NCI-H2196 treated with DMSO at 0.1 percent for 48 hours (cell line): ENCODE results near the gene RPL32.
"Not testable (repeated sequence)": the region's sequence is repeated elsewhere in the genome, so short reads cannot be mapped to it uniquely, and the experiment has no call there.

Source experiments
- DNase-seq: peaks from one replicate; lab custom pipeline; 2025; ENCODE audit not compliant: unreplicated experiment; lab: John Stamatoyannopoulos, UW

RPL32 gene

DNA sequence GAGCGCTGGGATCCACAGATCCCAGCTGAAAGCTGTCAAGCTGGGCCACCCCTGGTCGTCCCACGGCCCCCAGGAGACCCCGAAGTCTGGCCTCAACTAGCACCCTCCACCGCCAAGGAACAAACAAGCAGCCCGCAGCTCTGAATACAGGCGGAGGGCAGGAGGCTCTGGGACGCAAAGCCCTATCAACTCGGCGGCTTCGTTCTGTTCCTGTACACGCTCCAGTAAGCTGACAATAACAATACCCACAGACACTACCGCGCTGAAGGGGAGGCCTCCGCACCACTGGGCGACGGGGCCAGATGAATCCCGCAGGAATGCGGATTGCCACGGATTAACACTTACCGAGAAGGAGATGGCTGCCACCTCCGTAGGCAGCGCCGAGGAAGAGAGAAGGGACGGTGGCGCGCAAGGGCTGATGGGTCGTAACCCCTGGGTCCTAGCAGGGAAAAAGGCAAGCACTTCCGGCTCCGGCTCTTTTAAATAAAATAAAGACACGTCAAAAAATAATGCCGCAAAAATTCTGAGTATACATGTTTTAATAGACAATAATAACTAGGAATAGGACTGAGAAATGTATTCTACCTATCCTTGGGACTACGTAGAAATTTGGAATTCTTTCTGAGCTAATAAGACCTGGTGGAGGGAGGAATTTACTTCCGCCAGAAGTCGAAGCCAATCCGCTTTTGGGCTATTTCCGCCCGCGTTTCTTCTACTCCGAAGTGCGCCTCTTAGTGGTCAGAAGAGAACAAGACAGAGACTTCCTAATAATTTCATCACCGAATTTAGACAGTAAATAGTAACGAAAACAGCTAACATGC is at the start of gene RPL32:
RPL32 (minus strand) TSS at position 417 of the 821 bp plus-strand sequence. CDS start 1,328 bp downstream, outside the sequence.
- peak; percentile 85 for DNase-seq

DNA sequence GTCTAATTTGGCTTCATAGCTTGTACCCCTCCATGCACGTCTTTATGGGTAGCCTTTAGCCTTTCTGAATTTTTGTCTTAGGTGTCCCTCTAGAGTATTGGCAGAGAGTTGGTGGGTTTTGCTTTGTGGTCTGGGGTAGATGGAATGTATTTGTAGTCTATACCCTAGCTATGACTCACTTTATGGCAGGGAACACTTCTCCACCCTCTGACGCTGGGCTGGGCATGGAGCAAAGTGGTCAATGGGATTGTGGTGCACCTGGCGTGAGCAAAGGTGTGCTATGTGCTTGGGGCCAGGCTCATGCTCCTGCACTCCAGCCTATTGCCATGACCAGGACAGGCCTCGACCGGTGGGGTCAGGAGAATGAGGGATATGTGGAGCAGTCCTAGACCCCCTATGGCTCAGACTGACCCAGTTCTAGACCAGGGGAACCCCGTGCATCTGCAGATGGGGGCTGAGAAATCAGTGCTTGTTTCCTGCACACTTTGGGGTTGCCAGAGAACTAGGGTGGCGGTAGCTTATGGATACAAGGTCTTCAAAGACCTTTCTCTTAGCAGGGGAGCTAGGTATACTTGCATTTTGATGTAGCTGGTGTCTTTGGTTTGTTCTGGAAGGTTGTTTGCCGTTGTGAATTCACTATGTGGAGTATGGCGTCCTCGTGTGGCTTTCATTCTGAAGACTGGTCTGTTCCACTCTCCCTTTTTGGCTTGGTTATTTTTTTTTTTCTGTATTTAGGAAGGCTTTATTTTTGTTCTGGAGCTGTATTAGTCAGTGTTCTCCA is 49.4 kb upstream of the RPL32 start:
- no peak for DNase-seq

DNA sequence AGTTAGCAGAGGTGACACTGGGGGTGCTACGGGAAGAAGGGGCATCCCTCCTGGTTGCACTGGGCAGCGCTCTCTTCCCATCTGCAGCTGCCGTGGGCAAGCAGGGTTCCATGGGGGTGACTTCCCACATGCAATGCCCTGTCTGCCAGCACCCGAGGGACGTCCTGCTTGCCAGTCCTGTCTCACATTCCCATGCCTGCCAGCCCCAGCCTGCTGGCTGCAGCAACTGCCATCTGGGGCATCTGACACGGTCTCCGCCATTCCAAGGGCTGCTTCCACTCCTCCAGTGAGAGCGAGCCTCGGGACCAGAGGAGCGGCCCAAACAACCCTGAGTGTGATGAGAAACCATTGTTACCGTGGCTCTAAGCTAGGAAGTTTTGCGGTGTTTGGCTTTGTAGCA is 45.4 kb upstream of the RPL32 start:
- no peak for DNase-seq

DNA sequence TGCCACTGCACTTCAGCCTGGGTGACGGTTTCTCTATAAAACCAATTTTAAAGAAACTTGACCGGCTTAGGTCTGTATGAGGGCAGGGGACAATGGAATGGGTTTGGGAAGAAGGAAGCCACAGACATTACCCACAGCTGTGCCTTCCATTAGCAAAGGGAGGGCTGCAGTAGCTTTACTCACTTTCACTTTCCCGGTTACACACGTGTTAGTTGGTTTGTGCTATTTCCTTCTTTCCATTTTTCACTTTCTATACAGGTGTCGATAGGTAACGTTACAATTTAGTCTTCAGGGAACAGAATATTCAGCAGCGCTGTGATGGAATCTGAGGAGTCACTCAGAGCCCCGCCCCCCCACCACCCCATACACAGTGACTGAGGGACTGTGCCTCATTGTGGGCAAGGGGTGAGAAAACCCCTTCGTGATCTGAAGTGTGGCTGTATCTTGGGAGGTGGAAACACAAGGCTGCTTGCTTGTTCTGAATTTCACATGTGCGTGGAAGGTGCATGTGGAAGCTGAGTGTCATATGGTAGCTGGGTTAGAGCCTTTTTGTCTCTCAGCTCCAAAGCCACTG is 44.8 kb upstream of the RPL32 start:
- no peak for DNase-seq

DNA sequence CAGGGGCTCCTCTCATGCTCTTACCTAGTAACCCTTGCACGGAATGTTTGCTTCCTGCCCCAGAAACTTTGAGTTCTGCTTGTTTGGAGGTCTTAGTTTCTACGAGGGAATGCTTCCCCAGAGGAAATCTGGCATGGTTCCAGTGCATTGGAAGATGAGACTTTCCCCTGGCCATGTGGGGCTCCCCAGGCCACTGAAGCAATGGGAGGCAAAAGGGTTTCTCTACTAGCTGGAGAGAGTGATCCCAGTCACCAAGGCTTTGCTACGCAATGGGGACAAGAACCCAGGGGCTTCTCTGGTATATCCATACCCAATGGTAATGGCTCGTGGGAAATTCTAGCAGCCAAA is 44.2 kb upstream of the RPL32 start:
- no peak for DNase-seq

DNA sequence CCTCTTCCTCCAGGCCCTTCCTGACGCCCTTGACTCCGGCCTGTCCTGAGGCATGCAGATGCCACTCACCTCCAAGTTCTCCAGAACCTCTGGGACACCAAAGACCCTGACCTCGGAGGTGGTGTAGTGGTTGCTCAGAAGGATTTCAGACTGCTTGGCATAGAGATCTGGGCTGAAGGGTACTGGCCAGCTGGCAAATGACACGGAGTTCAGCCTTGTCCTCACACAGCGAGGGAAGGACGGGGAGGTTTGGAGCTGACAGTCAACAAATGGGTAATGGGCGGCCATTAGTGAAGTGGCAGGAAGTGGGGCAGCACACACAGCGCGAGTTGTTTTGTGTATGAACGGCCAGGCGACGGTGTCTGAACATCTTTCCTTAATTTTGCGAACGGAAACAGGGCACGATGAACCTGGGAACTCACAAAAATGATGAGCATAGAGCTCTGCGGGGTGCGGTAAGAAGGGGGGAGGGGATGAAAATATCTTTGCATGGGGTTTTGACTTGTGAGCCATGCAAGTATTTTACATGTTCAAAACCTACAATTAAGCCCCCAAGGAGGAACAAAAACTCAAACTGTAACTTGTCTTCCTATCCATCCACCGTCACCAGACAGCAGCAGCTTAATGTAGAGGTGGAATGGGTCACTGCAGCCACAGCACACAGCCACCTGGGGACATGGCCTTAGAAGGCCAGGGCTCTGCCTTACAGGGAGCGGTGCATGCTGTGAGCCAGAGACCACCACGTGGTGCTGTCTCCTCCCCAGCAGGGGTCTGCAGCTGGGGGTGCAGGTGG is 43.6 kb upstream of the RPL32 start:
- DNase-seq: no peak

DNA sequence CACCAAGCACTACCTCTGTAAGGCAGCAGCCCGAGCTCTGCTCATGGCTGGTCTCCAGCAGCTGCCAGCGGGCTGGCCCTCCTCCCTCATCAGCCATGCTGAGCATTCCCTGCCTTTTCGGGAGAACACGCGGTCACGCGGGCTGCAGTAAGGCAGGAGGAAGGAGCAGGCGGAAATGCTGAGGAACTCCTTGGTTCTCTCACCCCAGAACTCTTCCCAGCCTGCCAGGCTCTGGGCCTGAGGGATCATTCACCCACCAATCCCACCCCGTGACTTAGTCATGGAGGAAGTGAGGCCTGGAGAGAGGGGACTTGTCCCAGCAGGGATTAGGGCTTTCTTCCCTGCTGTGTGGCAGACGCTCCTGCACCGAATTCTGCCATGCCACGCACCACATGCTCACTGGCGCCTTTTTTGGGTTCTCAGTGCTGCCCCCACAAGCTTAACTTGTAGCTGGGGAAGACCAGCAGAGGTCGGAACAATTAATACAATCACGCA is 42.9 kb upstream of the RPL32 start:
- no peak for DNase-seq

DNA sequence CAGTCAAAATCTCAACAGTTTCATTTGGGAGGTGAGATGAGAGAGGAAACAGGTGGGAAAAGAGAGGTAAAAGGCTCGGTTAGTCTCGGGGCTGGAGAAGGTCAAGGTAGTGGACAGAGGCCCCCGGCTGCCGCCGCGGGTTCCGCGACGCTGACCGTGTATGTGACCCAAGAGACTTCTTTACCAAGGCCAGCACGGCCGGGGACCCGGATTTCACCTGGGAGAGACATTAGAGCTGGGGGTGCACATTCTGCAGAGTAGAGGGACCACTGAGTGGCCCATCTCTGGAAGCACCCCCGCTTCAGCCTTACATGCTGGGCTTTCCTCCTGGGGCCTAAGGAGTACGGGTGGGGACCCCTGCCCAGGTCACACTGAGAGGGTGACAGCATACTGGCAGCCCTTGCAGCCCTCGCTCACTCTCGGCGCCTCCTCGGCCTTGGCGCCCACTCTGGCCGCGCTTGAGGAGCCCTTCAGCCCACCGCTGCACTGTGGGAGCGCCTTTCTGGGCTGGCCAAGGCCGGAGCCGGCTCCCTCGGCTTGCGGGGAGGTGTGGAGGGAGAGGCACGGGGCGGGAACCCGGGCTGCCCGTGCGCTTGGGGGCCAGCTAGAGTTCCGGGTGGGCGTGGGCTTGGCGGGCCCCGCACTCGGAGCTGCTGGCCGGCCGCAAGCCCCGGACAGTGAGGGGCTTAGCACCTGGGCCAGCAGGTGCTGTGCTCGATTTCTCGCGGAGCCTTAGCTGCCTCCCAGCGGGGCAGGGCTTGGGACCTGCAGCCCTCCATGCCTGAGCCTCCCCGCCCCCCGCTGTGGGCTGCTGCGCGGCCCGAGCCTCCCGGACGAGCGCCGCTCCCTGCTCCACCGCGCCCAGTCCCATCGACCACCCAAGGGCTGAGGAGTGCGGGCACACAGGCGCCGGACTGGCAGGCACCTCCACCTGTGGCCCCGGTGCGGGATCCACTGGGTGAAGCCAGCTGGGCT is 41.3 kb upstream of the RPL32 start:
- DNase-seq: no peak

DNA sequence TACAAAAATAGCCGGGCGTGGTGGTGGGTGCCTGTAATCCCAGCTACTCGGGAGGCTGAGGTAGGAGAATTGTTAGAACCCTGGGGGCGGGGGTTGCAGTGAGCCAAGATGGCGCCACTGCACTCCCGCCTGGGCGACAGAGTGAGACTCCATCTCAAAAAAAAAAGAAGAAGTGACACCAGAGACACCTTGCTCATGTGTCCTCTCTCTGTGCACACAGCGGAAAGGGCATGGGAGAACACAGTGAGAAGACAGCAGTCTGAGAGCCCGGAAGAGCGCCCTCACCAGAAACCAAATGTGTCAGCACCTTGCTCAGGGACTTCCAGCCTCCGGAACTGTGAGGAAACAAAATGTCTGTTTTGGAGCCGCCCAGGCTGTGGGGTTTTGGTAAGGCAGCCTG is 40.5 kb upstream of the RPL32 start:
- DNase-seq: not testable (repeated sequence)

DNA sequence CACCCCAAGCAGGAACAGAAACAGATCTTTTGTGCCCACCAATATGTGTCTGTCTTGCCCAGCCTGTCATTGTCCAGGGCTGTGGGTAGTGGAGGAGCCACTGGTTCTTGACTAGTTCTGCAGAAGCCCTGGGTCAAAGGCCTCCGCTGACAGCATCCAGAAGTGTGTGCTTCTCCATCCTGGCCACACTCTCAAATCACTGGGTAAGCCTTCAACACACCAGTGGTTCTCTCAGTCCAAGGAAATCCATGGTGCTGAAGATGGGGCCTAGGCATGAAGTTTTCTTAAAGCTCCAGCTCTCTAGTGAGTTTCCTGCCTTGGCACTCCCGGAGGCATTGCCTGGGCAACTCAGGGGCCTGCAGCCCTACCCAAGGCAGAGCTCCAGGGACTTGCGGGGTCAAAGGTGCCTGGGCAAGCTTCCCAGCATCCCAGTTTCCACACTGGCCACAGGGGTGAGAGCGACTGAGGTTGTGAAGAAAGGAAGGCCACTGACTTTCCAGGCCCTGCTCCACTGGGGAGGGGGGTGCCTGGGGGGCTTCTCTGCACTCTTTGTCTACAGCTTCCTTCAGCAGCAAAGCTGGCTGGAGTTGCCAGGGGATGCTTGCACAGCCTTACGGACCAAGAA is 37.9 kb upstream of the RPL32 start:
- DNase-seq: no peak

DNA sequence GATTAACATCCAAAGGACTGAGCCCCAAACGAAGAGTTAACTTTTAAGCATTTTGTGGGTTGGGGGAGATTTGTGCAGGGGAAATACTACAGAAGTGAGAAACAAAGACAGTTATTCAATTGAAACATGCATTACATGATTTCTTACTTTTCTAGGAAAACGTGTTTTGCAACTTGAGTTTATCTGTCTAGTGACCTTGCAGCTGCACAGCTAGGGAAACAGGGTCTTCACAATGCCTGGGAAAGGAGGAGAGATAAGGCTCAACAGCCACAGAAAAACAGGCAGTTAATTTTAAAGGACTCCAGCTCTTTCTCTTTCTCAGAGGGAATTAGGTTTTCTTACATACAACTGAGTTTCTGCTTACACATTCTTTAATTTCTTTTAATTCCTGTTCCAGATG is 37.4 kb upstream of the RPL32 start:
- DNase-seq: not testable (repeated sequence)

DNA sequence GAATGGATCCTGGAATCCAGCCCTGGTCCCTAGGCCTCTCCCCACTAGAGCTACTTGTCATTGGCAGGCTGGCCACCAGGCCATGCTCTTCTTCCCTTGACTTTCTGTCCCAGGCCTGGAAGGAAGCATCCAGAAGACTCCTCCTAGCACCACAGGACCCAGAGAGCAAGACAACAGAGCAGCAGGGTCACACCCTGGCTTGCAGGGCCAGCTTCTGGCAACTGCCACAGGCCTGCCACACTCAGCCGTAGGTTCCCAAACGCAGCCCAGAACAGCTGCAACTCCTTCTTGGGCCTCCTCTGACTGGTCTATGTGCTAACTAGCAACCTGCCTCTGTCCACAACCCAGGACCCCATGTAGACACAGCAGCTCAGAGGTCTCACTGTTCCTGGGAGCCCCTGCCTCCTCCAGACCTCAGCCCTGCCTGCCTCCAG is 36.8 kb upstream of the RPL32 start:
- no peak for DNase-seq

DNA sequence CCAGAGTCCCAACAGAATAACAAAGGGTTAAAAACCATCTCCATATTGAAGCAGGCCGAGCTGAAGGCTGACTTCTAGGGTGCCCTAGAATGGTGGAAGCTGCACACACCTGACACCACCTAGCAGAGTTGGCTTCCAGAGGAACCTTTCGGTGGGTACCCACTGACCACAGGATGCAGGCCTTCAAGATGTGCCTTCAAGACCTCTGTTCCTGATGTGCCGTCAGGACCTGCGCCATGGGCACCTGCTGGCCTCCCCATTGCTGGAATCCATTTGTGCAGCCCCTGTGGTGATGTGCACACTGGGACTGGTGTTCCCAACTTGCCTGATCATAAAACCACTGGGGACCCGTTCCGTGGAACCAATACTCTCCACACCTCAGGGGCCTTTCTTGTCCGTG is 35.7 kb upstream of the RPL32 start:
- DNase-seq: no peak

DNA sequence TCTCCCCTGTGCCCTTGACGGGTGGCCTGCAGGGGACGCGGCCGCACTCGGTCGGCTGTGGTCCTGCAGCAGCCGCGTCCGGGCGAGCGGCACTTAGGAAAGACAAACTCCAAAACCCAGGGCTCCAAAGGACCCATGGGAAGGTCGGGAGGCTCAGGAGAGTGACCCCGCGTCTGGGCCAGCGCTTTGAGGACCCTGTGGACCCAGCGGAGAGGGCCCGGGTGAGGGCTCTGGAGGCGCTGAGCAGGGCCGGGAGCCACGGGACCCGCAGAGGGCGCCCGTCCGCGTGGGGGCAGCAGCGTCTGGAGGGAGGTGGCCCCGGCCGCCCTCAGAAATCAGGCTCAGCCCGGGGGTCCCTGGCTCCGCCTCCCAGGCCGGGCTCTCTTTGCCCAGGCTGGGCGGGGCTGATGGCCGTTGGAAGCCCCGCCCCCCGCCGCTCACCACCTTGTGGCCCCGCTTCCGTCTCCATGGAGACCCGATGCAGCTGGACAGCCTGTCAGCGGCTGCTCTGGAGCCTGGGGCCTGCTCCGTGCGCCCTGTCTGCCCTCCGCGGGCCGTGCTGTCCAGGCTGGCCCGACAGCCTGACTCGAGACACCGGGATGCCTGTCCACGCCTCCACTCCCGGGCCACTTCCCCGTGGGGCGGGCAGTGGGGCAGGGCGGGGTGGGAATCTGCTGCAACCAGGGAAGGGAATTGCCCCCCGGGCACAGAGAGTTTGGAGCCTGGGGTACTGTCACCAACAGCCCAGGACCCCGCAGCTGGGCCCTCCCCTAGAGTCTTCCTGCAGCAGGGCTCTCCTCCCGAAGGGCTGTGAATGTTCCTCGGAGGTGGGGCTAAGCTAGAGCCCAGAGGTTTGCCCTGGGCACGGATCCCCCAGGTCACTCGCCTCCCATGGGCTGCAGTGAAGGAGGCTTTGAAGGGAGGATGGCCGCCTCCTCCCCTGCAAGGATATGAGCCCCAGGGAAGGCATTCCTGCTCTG is 34.8 kb upstream of the RPL32 start:
- no peak for DNase-seq

DNA sequence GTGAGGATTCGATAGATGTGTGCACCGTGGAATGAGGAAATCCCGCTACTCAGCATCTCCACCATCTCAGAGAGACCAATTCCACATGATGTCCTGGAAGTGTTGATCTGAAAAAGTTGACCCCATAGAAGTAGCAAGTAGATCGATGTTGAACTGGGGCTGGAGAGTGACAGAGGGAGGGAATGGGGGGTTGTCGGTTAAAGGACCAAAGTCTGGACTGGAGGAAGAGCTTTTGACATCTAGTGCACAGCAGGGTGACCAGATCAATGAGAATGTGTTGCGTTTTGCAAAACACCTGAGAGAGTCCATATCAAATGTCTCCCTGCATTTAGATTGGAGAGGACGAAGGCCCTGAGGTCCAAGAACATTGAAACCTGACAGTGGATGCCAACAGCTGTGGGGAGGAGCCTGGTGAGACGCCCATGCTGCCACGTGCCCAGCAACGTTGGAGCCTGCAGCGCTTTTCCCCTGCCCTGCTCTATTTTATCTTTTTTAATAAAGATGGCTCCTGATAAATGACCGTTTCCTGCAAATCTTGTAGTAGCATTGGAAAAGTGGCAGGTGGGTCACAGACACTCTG is 30.1 kb upstream of the RPL32 start:
- no peak for DNase-seq

DNA sequence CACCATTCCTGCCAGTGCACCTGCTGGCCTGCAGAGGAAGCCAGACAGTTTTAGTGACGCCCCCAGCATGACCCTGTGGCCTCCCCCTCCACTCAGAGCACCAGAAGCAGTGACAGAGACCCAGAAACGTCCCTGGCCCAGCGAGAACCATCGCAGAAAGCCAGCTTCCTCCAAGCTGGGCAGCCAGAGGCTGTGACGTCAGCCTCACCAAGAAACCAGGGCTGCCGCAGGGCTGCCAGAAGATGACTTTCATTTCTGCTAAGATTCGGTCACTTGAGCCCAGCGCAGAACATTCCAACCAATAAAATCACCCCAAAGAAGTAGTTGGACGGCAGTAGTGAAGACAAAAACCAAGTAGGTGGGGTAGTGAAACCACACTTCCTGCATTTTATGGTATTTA is 29.6 kb upstream of the RPL32 start:
- no peak for DNase-seq

DNA sequence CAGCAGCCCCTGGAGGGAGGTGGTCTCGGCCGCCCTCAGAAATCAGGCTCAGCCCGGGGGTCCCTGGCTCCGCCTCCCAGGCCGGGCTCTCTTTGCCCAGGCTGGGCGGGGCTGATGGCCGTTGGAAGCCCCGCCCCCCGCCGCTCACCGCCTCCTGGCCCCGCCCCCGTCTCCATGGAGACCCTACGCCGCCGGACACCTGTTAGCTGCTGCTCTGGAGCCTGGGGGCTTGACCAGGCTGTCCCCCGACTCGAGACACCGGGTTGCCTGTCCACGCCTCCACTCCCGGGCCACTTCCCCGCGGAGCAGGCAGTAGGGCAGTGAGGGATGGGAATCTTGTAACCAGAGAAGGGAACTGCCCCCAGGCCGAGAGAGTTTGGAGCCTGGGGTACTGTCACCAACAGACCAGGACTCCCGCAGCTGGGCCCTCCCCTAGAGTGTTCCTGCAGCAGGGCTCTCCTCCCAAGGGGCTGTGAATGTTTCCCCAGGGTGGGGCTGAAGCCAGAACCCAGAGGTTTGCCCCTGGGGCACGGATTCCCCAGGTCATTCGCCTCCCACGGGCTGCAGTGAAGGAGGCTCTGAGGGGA is 27.8 kb upstream of the RPL32 start:
- DNase-seq: no peak
